Measurements from ENCODE around the gene ACSF2. TPM values are rescaled to one million over a fixed set of nuclear protein-coding genes. Genes with fewer than 3 reads are reported as not detected.

ACSF2 gene
- total and polyA plus RNA-seq, 2 of the 13 experiments (the other 11 are each of a cell fraction or from before 2014, with no cell fraction given) = 87.3 to 109 TPM

- TF ChIP-seq NFAT5 (CRISPR knock-in tag; IDR thresholded peaks at IDR 0.05) (no peak), THAP8 (CRISPR knock-in tag; IDR thresholded peaks at IDR 0.05; ENCODE audit: borderline replicate concordance) (no peak), ZNF615 (CRISPR knock-in tag; IDR thresholded peaks at IDR 0.05; ENCODE audit: borderline replicate concordance) (no peak), DZIP1 (CRISPR knock-in tag; IDR thresholded peaks at IDR 0.05) (peak; percentile 35; the same call in 1 of the 2 replicates), DRAP1 (CRISPR knock-in tag; IDR thresholded peaks at IDR 0.05) (peak; percentile 47; the same call in 1 of the 2 replicates), SOX5 (CRISPR knock-in tag; IDR thresholded peaks at IDR 0.05; ENCODE audit: borderline replicate concordance) (no peak), ZFP36L1 (CRISPR knock-in tag; IDR thresholded peaks at IDR 0.05) (no peak), MYC (CRISPR knock-in tag; IDR thresholded peaks at IDR 0.05; ENCODE audit: borderline replicate concordance) (peak; percentile 55; the same call in 1 of the 2 replicates), NFRKB (IDR thresholded peaks at IDR 0.05) (no peak), FIP1L1 (IDR thresholded peaks at IDR 0.05; ENCODE audit: borderline replicate concordance, insufficient read depth, low read depth, low read length) (0 out of 2 replicates have a peak, but pooled peaks have one; percentile 54), FOXO1 (CRISPR knock-in tag; IDR thresholded peaks at IDR 0.05) (peak; percentile 66), NCOA1 (CRISPR knock-in tag; IDR thresholded peaks at IDR 0.05) (no peak), MAF1 (CRISPR knock-in tag; IDR thresholded peaks at IDR 0.05; ENCODE audit: borderline replicate concordance) (no peak), SETDB1 (CRISPR knock-in tag; IDR thresholded peaks at IDR 0.05; ENCODE audit: borderline replicate concordance) (no peak), PHF20 (CRISPR knock-in tag; IDR thresholded peaks at IDR 0.05) (no peak), FOXO4 (CRISPR knock-in tag; conservative IDR thresholded peaks at IDR 0.05) (no peak), PHF5A (CRISPR knock-in tag; IDR thresholded peaks at IDR 0.05; ENCODE audit: low read depth, unreplicated experiment) (no peak), GATAD1 (CRISPR knock-in tag; IDR thresholded peaks at IDR 0.05) (0 out of 2 replicates have a peak, but pooled peaks have one; percentile 20), SP2 (CRISPR knock-in tag; IDR thresholded peaks at IDR 0.05) (no peak), SALL2 (CRISPR knock-in tag; IDR thresholded peaks at IDR 0.05) (no peak)
Observed at GRCh38 chr17:50479522-50480141, 53.6 kb downstream of the ACSF2 start (continued).

Measured in HepG2 (cell line).